ENCODE results near the gene DMAC2L. TPM values are rescaled to one million over a fixed set of nuclear protein-coding genes. Genes with fewer than 3 reads are reported as not detected.

Gene DMAC2L
- total RNA-seq, 1 experiment from 2014 or later = 8.9 TPM

- RAD21 ChIA-PET (ENCODE audit: low non-redundant PET in 1 of 2, low total read pairs in 2 of 2, uncharacterized antibody in 2 of 2, unreplicated experiment in 2 of 2) = no interaction called here
- Histone ChIP-seq H3K4me1 (ENCODE audit: control insufficient read depth in 1 of 2, insufficient read depth in 2 of 2, low read length in 2 of 2) (peaks cover 9 to 36% of the 10 kb centered on the region in 2 experiments), H3K36me3 (ENCODE audit: control insufficient read depth in 1 of 2, insufficient read depth in 2 of 2, low read length in 2 of 2) (no peaks in the 10 kb centered on the region), H2AFZ (ENCODE audit: low read depth, low read length, poor library complexity, severe bottlenecking) (no peak overlapping the region), H3K9me3 (ENCODE audit: control insufficient read depth in 1 of 2, insufficient read depth in 1 of 2, low read depth in 1 of 2, low read length in 2 of 2) (no peaks in the 10 kb centered on the region), H4K20me1 (ENCODE audit: insufficient read depth) (no peaks in the 10 kb centered on the region), H3K27me3 (ENCODE audit: insufficient read depth, low read length) (no peaks in the 10 kb centered on the region), H3K4me2 (ENCODE audit: low read length) (peak overlapping the region; percentile 74; the same call in 1 of the 2 replicates), H3K27ac (ENCODE audit: low read depth, low read length) (no peak overlapping the region), H3K4me3 (replicated peaks in 1 of 2; ENCODE audit: low read depth in 1 of 2, low read length in 2 of 2) (no peak overlapping the region), H3K79me2 (ENCODE audit: insufficient read depth, low read length) (no peaks in the 10 kb centered on the region), H3K9ac (ENCODE audit: low read length) (no peak overlapping the region), H3K9me2 (ENCODE audit: insufficient read depth) (no peaks in the 10 kb centered on the region)
- BruUV-seq (replicated peaks) = no TSS peak
- ATAC-seq (no peak), DNase-seq (ENCODE audit: low read depth, low spot score) (no peak)
- POLR2A ChIA-PET = no interaction called here
- no peak for TF ChIP-seq REST (IDR thresholded peaks at IDR 0.05; ENCODE audit: low read depth)
- TF ChIP-seq YY1 (IDR thresholded peaks at IDR 0.05; ENCODE audit: extremely low read depth, insufficient replicate concordance, low read depth, low read length) = no peak
- TF ChIP-seq, protein P1, sequence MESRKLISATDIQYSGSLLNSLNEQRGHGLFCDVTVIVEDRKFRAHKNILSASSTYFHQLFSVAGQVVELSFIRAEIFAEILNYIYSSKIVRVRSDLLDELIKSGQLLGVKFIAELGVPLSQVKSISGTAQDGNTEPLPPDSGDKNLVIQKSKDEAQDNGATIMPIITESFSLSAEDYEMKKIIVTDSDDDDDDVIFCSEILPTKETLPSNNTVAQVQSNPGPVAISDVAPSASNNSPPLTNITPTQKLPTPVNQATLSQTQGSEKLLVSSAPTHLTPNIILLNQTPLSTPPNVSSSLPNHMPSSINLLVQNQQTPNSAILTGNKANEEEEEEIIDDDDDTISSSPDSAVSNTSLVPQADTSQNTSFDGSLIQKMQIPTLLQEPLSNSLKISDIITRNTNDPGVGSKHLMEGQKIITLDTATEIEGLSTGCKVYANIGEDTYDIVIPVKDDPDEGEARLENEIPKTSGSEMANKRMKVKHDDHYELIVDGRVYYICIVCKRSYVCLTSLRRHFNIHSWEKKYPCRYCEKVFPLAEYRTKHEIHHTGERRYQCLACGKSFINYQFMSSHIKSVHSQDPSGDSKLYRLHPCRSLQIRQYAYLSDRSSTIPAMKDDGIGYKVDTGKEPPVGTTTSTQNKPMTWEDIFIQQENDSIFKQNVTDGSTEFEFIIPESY (IDR thresholded peaks at IDR 0.05; ENCODE audit: extremely low read depth, insufficient replicate concordance, low read length) = no peak
- TF ChIP-seq FOSL1 (IDR thresholded peaks at IDR 0.05; ENCODE audit: low read depth) = no peak
- no peak for TF ChIP-seq SIN3A (IDR thresholded peaks at IDR 0.05; ENCODE audit: low read depth)
- no peak for TF ChIP-seq ZNF274 (IDR thresholded peaks at IDR 0.05; ENCODE audit: low read depth, low read length)
- TF ChIP-seq, protein P2, sequence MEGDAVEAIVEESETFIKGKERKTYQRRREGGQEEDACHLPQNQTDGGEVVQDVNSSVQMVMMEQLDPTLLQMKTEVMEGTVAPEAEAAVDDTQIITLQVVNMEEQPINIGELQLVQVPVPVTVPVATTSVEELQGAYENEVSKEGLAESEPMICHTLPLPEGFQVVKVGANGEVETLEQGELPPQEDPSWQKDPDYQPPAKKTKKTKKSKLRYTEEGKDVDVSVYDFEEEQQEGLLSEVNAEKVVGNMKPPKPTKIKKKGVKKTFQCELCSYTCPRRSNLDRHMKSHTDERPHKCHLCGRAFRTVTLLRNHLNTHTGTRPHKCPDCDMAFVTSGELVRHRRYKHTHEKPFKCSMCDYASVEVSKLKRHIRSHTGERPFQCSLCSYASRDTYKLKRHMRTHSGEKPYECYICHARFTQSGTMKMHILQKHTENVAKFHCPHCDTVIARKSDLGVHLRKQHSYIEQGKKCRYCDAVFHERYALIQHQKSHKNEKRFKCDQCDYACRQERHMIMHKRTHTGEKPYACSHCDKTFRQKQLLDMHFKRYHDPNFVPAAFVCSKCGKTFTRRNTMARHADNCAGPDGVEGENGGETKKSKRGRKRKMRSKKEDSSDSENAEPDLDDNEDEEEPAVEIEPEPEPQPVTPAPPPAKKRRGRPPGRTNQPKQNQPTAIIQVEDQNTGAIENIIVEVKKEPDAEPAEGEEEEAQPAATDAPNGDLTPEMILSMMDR (IDR thresholded peaks at IDR 0.05 in 2 of 3, conservative IDR thresholded peaks at IDR 0.05 in 1 of 3; ENCODE audit: borderline replicate concordance in 1 of 3, insufficient read depth in 1 of 3, low read depth in 2 of 3, low read length in 2 of 3) = no peak
- no peak for TF ChIP-seq EZH2 (IDR thresholded peaks at IDR 0.05)
- TF ChIP-seq CBX3 (IDR thresholded peaks at IDR 0.05; ENCODE audit: low read depth) = no peak
- no peak for TF ChIP-seq CEBPB (IDR thresholded peaks at IDR 0.05; ENCODE audit: low read depth)
- TF ChIP-seq JUND (IDR thresholded peaks at IDR 0.05) = no peak
- no peak for TF ChIP-seq POLR2AphosphoS5 (IDR thresholded peaks at IDR 0.05; ENCODE audit: low read depth, low read length)
- no peak for TF ChIP-seq ELF1 (IDR thresholded peaks at IDR 0.05; ENCODE audit: borderline replicate concordance, low read depth)
- no peak for TF ChIP-seq POLR2A (IDR thresholded peaks at IDR 0.05; ENCODE audit: borderline replicate concordance, extremely low read depth, insufficient read depth, insufficient read length)
- CTCF ChIA-PET = no interaction called here
- intact Hi-C loops (cut with micrococcal nuclease) = no loop called here
Observed at GRCh38 chr14:50362764-50363713, 50.9 kb downstream of the DMAC2L start.
